ENCODE measurements around the gene FRMD4A.

DNA sequence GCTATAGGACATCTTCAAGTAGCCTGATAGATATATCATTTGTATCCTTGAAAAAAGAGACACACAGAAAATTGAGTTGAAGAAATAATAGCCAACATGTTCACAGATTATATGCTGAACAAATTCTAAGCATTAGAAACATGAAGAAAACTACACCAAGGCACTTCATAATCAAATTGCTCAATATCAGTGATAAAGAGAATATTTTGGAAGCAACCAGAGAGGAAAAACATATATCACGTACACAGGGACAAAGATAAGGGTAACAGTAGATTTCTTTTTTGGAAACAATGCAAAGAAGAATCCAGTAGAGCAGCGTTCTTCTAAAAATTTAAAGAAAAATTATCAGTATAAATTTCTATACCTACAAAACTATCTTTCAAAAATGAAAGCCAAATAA lies 6.0 kb upstream of the FRMD4A start:
- no peak for TF ChIP-seq CTCF (IDR thresholded peaks at IDR 0.05; ENCODE audit: low read depth, low read length)
- no peak for TF ChIP-seq MAX (IDR thresholded peaks at IDR 0.05; ENCODE audit: low read depth, low read length)
- no peak for TF ChIP-seq POLR2A (IDR thresholded peaks at IDR 0.05; ENCODE audit: extremely low read depth, insufficient read length)

All from NB4 (cell line).